Neural progenitor cell (in vitro differentiated cells): Measurements from ENCODE around the gene VWF.

Experiments used
- CTCF ChIP-seq: fragments of 200-600 bp; sonication (generic); IDR thresholded peaks from 2 replicates; pipeline ENCODE4 v1.5.1; 2017; ENCODE audit warnings: antibody characterized with exemption, mild to moderate bottlenecking
- EZH2 ChIP-seq: fragments of 200-600 bp; sonication (generic); IDR thresholded peaks from 2 replicates; pipeline ENCODE4 v1.6.1; 2017; ENCODE audit warnings: antibody characterized with exemption, mild to moderate bottlenecking, moderate library complexity
- EZH2phosphoT487 ChIP-seq: fragments of 200-600 bp; sonication (generic); IDR thresholded peaks from 2 replicates; pipeline ENCODE4 v1.6.1; 2017; ENCODE audit warnings: antibody characterized with exemption

GRCh38 chr12:6053541-6053940, 70.9 kb downstream of the VWF start:
- TF ChIP-seq CTCF (no peak), EZH2phosphoT487 (no peak), EZH2 (no peak)
